Measurements from ENCODE around the gene ZNF20. TPM values are rescaled to one million over a fixed set of nuclear protein-coding genes. Genes with fewer than 3 reads are reported as not detected.

ZNF20 gene
- total and polyA plus RNA-seq, 5 donors from 2014 or later: 2.4 to 4.8 (median 3.0) TPM

GRCh38 chr19:12159773-12160414 is 19.7 kb upstream of the ZNF20 start:
- peaks cover 17 to 46% (median 26%) of the 10 kb centered on the region in 4 donors for H3K4me1 Mint-ChIP-seq
- Histone ChIP-seq H3K27ac (ENCODE audit: insufficient read depth, low read length, poor library complexity, severe bottlenecking) (no peak overlapping the region), H3K36me3 (ENCODE audit: control insufficient read depth, insufficient read depth, low read length) (peaks cover 4% of the 10 kb centered on the region), H3K4me3 (ENCODE audit: low read depth, low read length) (no peak overlapping the region), H3K4me1 (ENCODE audit: control insufficient read depth, insufficient read depth, low read length, poor library complexity, severe bottlenecking) (peaks cover 36% of the 10 kb centered on the region), H3K9me3 (ENCODE audit: control insufficient read depth in 2 of 2, low read length in 2 of 2) (no peaks in the 10 kb centered on the region), H3K27me3 (ENCODE audit: control insufficient read depth, insufficient read depth, low read length) (no peaks in the 10 kb centered on the region)
- peaks cover 0 to 2% (median 0%) of the 10 kb centered on the region in 7 donors for H3K9me3 Mint-ChIP-seq
- H3K27me3 Mint-ChIP-seq: peaks cover 6% of the 10 kb centered on the region
- DNase-seq (no peak), ATAC-seq (ENCODE audit: low read depth in 2 of 2) (no peak)
- H3K27ac Mint-ChIP-seq: no peak overlapping the region
- peaks cover 4% of the 10 kb centered on the region for H3K36me3 Mint-ChIP-seq
- H3K4me3 Mint-ChIP-seq: peak overlapping the region in 2 of 4 donors; percentile 9 to 69

- peak; percentile 47 to 63 for ATAC-seq (ENCODE audit: low read depth in 2 of 2)
- peaks cover 0 to 2% of the 10 kb centered on the region in 2 experiments for H3K9me3 ChIP-seq (ENCODE audit: control insufficient read depth in 2 of 2, low read length in 2 of 2)
- H3K36me3 ChIP-seq (ENCODE audit: control insufficient read depth, insufficient read depth, low read length): no peaks in the 10 kb centered on the region
- Mint-ChIP-seq H3K27ac (peak within 1 kb of the TSS; percentile 76 to 83 (median 82)), H3K4me1 (peaks cover 4 to 33% (median 13%) of the 10 kb centered on the region in 4 donors), H3K4me3 (peak within 1 kb of the TSS; percentile 72 to 94 (median 90)), H3K36me3 (peaks cover 8% of the 10 kb centered on the region), H3K9me3 (peaks cover 0 to 5% (median 0%) of the 10 kb centered on the region in 7 donors), H3K27me3 (no peaks in the 10 kb centered on the region)
- DNase-seq: peak in 1 of 3 donors; percentile 65
- peak within 1 kb of the TSS; percentile 78 for H3K4me3 ChIP-seq (ENCODE audit: low read depth, low read length)
- no peak within 1 kb of the TSS for H3K27ac ChIP-seq (ENCODE audit: insufficient read depth, low read length, poor library complexity, severe bottlenecking)
- peaks cover 18% of the 10 kb centered on the region for H3K4me1 ChIP-seq (ENCODE audit: control insufficient read depth, insufficient read depth, low read length, poor library complexity, severe bottlenecking)
- H3K27me3 ChIP-seq (ENCODE audit: control insufficient read depth, insufficient read depth, low read length): no peaks in the 10 kb centered on the region
Observed at GRCh38 chr19:12156223-12157058, 16.3 kb upstream of the ZNF20 start, which contains the start of gene ZNF625. ZNF625 (minus strand) TSS chr19:12156734; CDS start chr19:12156558, 176 bp downstream.

- Mint-ChIP-seq H3K36me3 (peaks cover 11% of the 10 kb centered on the region), H3K9me3 (peaks cover 0 to 8% (median under 1%) of the 10 kb centered on the region in 7 donors), H3K27me3 (no peaks in the 10 kb centered on the region), H3K27ac (peak overlapping the region; percentile 15 to 85 (median 82)), H3K4me3 (peak overlapping the region; percentile 72 to 94 (median 88)), H3K4me1 (peaks cover 4 to 33% (median 14%) of the 10 kb centered on the region in 4 donors)
- H3K36me3 ChIP-seq (ENCODE audit: control insufficient read depth, insufficient read depth, low read length): peaks cover 3% of the 10 kb centered on the region
- ATAC-seq (ENCODE audit: low read depth in 2 of 2): no peak
- no peaks in the 10 kb centered on the region for H3K27me3 ChIP-seq (ENCODE audit: control insufficient read depth, insufficient read depth, low read length)
- no peak overlapping the region for H3K27ac ChIP-seq (ENCODE audit: insufficient read depth, low read length, poor library complexity, severe bottlenecking)
- DNase-seq: peak in 1 of 3 donors; percentile 35
- H3K4me3 ChIP-seq (ENCODE audit: low read depth, low read length): peak overlapping the region; percentile 78
- H3K9me3 ChIP-seq (ENCODE audit: control insufficient read depth in 2 of 2, low read length in 2 of 2): peaks cover 2% of the 10 kb centered on the region in 2 experiments
- peaks cover 18% of the 10 kb centered on the region for H3K4me1 ChIP-seq (ENCODE audit: control insufficient read depth, insufficient read depth, low read length, poor library complexity, severe bottlenecking)
Observed at GRCh38 chr19:12155324-12155860, 15.2 kb upstream of the ZNF20 start.

GRCh38 chr19:12145348-12145747 is 5.2 kb upstream of the ZNF20 start:
- H3K27me3 Mint-ChIP-seq: no peaks in the 10 kb centered on the region

GRCh38 chr19:12141405-12141736 is 1.2 kb upstream of the ZNF20 start:
- peaks cover 15 to 16% of the 10 kb centered on the region in 2 experiments for H3K9me3 ChIP-seq (ENCODE audit: control insufficient read depth in 2 of 2, low read length in 2 of 2)
- H3K36me3 ChIP-seq (ENCODE audit: control insufficient read depth, insufficient read depth, low read length): peaks cover 18% of the 10 kb centered on the region
- H3K27me3 ChIP-seq (ENCODE audit: control insufficient read depth, insufficient read depth, low read length): no peaks in the 10 kb centered on the region
- peaks cover 21% of the 10 kb centered on the region for H3K36me3 Mint-ChIP-seq
- no peak overlapping the region for H3K27ac ChIP-seq (ENCODE audit: insufficient read depth, low read length, poor library complexity, severe bottlenecking)
- DNase-seq (no peak), ATAC-seq (ENCODE audit: low read depth in 2 of 2) (no peak)
- H3K4me1 Mint-ChIP-seq: peaks cover 17 to 42% (median 31%) of the 10 kb centered on the region in 4 donors
- H3K27me3 Mint-ChIP-seq: no peaks in the 10 kb centered on the region
- peaks cover 0 to 14% (median 7%) of the 10 kb centered on the region in 7 donors for H3K9me3 Mint-ChIP-seq
- peak overlapping the region; percentile 86 for H3K4me3 ChIP-seq (ENCODE audit: low read depth, low read length)
- peak overlapping the region in 3 of 4 donors; percentile 88 to 95 (median 93) for H3K4me3 Mint-ChIP-seq
- H3K27ac Mint-ChIP-seq: peak overlapping the region in 2 of 3 donors; percentile 36 to 38
- peaks cover 26% of the 10 kb centered on the region for H3K4me1 ChIP-seq (ENCODE audit: control insufficient read depth, insufficient read depth, low read length, poor library complexity, severe bottlenecking)

More at GRCh38 chr19:12145348-12145747, 5.2 kb upstream of the ZNF20 start:
- Histone ChIP-seq H3K4me3 (ENCODE audit: low read depth, low read length) (no peak overlapping the region), H3K9me3 (ENCODE audit: control insufficient read depth in 2 of 2, low read length in 2 of 2) (peaks cover 23 to 33% of the 10 kb centered on the region in 2 experiments), H3K36me3 (ENCODE audit: control insufficient read depth, insufficient read depth, low read length) (peaks cover 19% of the 10 kb centered on the region), H3K27ac (ENCODE audit: insufficient read depth, low read length, poor library complexity, severe bottlenecking) (no peak overlapping the region), H3K27me3 (ENCODE audit: control insufficient read depth, insufficient read depth, low read length) (no peaks in the 10 kb centered on the region), H3K4me1 (ENCODE audit: control insufficient read depth, insufficient read depth, low read length, poor library complexity, severe bottlenecking) (peaks cover 11% of the 10 kb centered on the region)
- DNase-seq (no peak), ATAC-seq (ENCODE audit: low read depth in 2 of 2) (no peak)
- peaks cover 10 to 15% (median 13%) of the 10 kb centered on the region in 4 donors for H3K4me1 Mint-ChIP-seq
- peaks cover 0 to 26% (median 10%) of the 10 kb centered on the region in 7 donors for H3K9me3 Mint-ChIP-seq
- H3K4me3 Mint-ChIP-seq: no peak overlapping the region
- H3K36me3 Mint-ChIP-seq: peaks cover 29% of the 10 kb centered on the region
- H3K27ac Mint-ChIP-seq: no peak overlapping the region

- ATAC-seq (ENCODE audit: low read depth in 2 of 2) (peak; percentile 71 to 72), DNase-seq (peak; percentile 71 to 86 (median 76))
- H3K27ac Mint-ChIP-seq: peak overlapping the region; percentile 36 to 89 (median 79)
- H3K36me3 ChIP-seq (ENCODE audit: control insufficient read depth, insufficient read depth, low read length): peaks cover 13% of the 10 kb centered on the region
- peak overlapping the region; percentile 86 for H3K4me3 ChIP-seq (ENCODE audit: low read depth, low read length)
- peaks cover 10 to 13% of the 10 kb centered on the region in 2 experiments for H3K9me3 ChIP-seq (ENCODE audit: control insufficient read depth in 2 of 2, low read length in 2 of 2)
- no peaks in the 10 kb centered on the region for H3K27me3 ChIP-seq (ENCODE audit: control insufficient read depth, insufficient read depth, low read length)
- H3K4me1 Mint-ChIP-seq: peaks cover 17 to 42% (median 31%) of the 10 kb centered on the region in 4 donors
- no peaks in the 10 kb centered on the region for H3K27me3 Mint-ChIP-seq
- peaks cover 26% of the 10 kb centered on the region for H3K4me1 ChIP-seq (ENCODE audit: control insufficient read depth, insufficient read depth, low read length, poor library complexity, severe bottlenecking)
- no peak overlapping the region for H3K27ac ChIP-seq (ENCODE audit: insufficient read depth, low read length, poor library complexity, severe bottlenecking)
- H3K4me3 Mint-ChIP-seq: peak overlapping the region; percentile 88 to 95 (median 92)
- H3K9me3 Mint-ChIP-seq: peaks cover 0 to 12% (median 6%) of the 10 kb centered on the region in 7 donors
- peaks cover 17% of the 10 kb centered on the region for H3K36me3 Mint-ChIP-seq
Observed at GRCh38 chr19:12140545-12141404, 625 bp upstream of the ZNF20 start.
